Measurements from ENCODE around the gene COL13A1. TPM values are rescaled to one million over a fixed set of nuclear protein-coding genes. Genes with fewer than 3 reads are reported as not detected.
A peak's percentile ranks its signal among the peaks of the same experiment; 100 is the strongest.

Gene COL13A1
- polyA plus RNA-seq, 1 experiment = 11.9 TPM

GRCh38 chr10:69936091-69936490 is 134.4 kb downstream of the COL13A1 start:
- POLR2A ChIA-PET = no interaction called here
- TF ChIP-seq CTCF (IDR thresholded peaks at IDR 0.05; ENCODE audit: insufficient read depth, low read depth, low read length) = peak; percentile 40
- no peak for DNase-seq (ENCODE audit: low read depth)
- Histone ChIP-seq H3K27me3 (ENCODE audit: control insufficient read depth, insufficient read depth, low read length) (no peaks in the 10 kb centered on the region), H3K36me3 (ENCODE audit: control insufficient read depth, insufficient read depth, low read length) (peaks cover 2% of the 10 kb centered on the region), H3K4me3 (ENCODE audit: low read depth, low read length) (no peak overlapping the region)
- CTCF ChIA-PET = interaction anchor here (0.6 to 2.0 kb wide), 4 partner anchors 15 to 34 kb away, joined by 3 to 11 read pairs (median 4); no protein-coding TSS in a partner anchor

- no peak for DNase-seq (ENCODE audit: low read depth)
- POLR2A ChIA-PET = no interaction called here
- H3K27me3 ChIP-seq (ENCODE audit: control insufficient read depth, insufficient read depth, low read length) = no peaks in the 10 kb centered on the region
- CTCF ChIA-PET = interaction anchor here (0.7 to 3.2 kb wide), 5 partner anchors 20 to 139 kb away, joined by 3 to 17 read pairs (median 3); no protein-coding TSS in a partner anchor
- H3K4me3 ChIP-seq (ENCODE audit: low read depth, low read length) = no peak overlapping the region
- peaks cover 1% of the 10 kb centered on the region; the same call in 1 of the 2 replicates for H3K36me3 ChIP-seq (ENCODE audit: control insufficient read depth, insufficient read depth, low read length)
- TF ChIP-seq CTCF (IDR thresholded peaks at IDR 0.05; ENCODE audit: insufficient read depth, low read depth, low read length) = no peak
Measured at GRCh38 chr10:69938541-69938991, 136.9 kb downstream of the COL13A1 start.

- CTCF ChIA-PET = interaction anchor here (1.4 to 3.2 kb wide), 3 partner anchors 19 to 301 kb away, joined by 3 to 17 read pairs (median 10); no protein-coding TSS in a partner anchor
- no peak overlapping the region for H3K4me3 ChIP-seq (ENCODE audit: low read depth, low read length)
- no peak for DNase-seq (ENCODE audit: low read depth)
- H3K27me3 ChIP-seq (ENCODE audit: control insufficient read depth, insufficient read depth, low read length) = no peaks in the 10 kb centered on the region
- TF ChIP-seq CTCF (IDR thresholded peaks at IDR 0.05; ENCODE audit: insufficient read depth, low read depth, low read length) = no peak
- peaks cover 1% of the 10 kb centered on the region; the same call in 1 of the 2 replicates for H3K36me3 ChIP-seq (ENCODE audit: control insufficient read depth, insufficient read depth, low read length)
- POLR2A ChIA-PET = no interaction called here
Measured at GRCh38 chr10:69939061-69939460, 137.4 kb downstream of the COL13A1 start.

GRCh38 chr10:69939481-69939880 is 137.8 kb downstream of the COL13A1 start:
- no peak for TF ChIP-seq CTCF (IDR thresholded peaks at IDR 0.05; ENCODE audit: insufficient read depth, low read depth, low read length)
- Histone ChIP-seq H3K36me3 (ENCODE audit: control insufficient read depth, insufficient read depth, low read length) (peaks cover 1% of the 10 kb centered on the region; the same call in 1 of the 2 replicates), H3K4me3 (ENCODE audit: low read depth, low read length) (no peak overlapping the region), H3K27me3 (ENCODE audit: control insufficient read depth, insufficient read depth, low read length) (no peaks in the 10 kb centered on the region)
- ChIA-PET POLR2A (no interaction called here), CTCF (interaction anchor here (1.4 to 3.2 kb wide), 3 partner anchors 19 to 301 kb away, joined by 3 to 17 read pairs (median 10); no protein-coding TSS in a partner anchor)
- DNase-seq (ENCODE audit: low read depth) = no peak

GRCh38 chr10:69941730-69942129 is 140.0 kb downstream of the COL13A1 start:
- ChIA-PET CTCF (no interaction called here), POLR2A (no interaction called here)
- no peak for DNase-seq (ENCODE audit: low read depth)
- Histone ChIP-seq H3K4me3 (ENCODE audit: low read depth, low read length) (no peak overlapping the region), H3K27me3 (ENCODE audit: control insufficient read depth, insufficient read depth, low read length) (no peaks in the 10 kb centered on the region), H3K36me3 (ENCODE audit: control insufficient read depth, insufficient read depth, low read length) (peaks cover 3% of the 10 kb centered on the region)
- no peak for TF ChIP-seq CTCF (IDR thresholded peaks at IDR 0.05; ENCODE audit: insufficient read depth, low read depth, low read length)

All from BJ (cell line).